ENCODE results near the gene GAK. TPM values are rescaled to one million over a fixed set of nuclear protein-coding genes. Genes with fewer than 3 reads are reported as not detected.

The GAK gene
- total RNA-seq, 6 experiments from 2014 or later, result 53.2 to 85.0 (median 64.5) TPM

- H3K36me3 ChIP-seq, result peaks cover 0 to 20% (median 3%) of the 10 kb centered on the region in 4 donors
- ATAC-seq (no peak), DNase-seq (peak in 2 of 3 donors; percentile 15 to 44)
- H3K4me1 ChIP-seq, result peaks cover 0 to 3% (median 0%) of the 10 kb centered on the region in 4 donors
- H3K27ac ChIP-seq, result no peak overlapping the region
- 92% methylated on average over 5 of the region's 26 CpGs for WGBS (ENCODE audit: insufficient coverage, low coverage, low lambda C conversion rate, missing lambda C conversion rate)
- TF ChIP-seq CTCF (IDR thresholded peaks at IDR 0.05), result no peak
- TF ChIP-seq POLR2A (IDR thresholded peaks at IDR 0.05), result no peak
- H3K9me3 ChIP-seq, result no peaks in the 10 kb centered on the region
- intact Hi-C loops (cut with DNase I), result no loop called here
- H3K27me3 ChIP-seq, result no peaks in the 10 kb centered on the region
- H3K4me3 ChIP-seq, result no peak overlapping the region
Observed at GRCh38 chr4:910366-911091, 21.6 kb downstream of the GAK start.

GRCh38 chr4:909821-910220, 22.3 kb downstream of the GAK start:
- no peaks in the 10 kb centered on the region for H3K27me3 ChIP-seq
- no peaks in the 10 kb centered on the region for H3K4me1 ChIP-seq
- ATAC-seq (no peak), DNase-seq (peak in 1 of 3 donors; percentile 47)
- no peak overlapping the region for H3K27ac ChIP-seq
- intact Hi-C loops (cut with DNase I), result no loop called here
- H3K9me3 ChIP-seq, result no peaks in the 10 kb centered on the region
- 100% methylated on average over 2 of the region's 12 CpGs for WGBS (ENCODE audit: insufficient coverage, low coverage, low lambda C conversion rate, missing lambda C conversion rate)
- no peak overlapping the region for H3K4me3 ChIP-seq
- TF ChIP-seq CTCF (IDR thresholded peaks at IDR 0.05), result no peak
- no peak for TF ChIP-seq POLR2A (IDR thresholded peaks at IDR 0.05)
- peaks cover 0 to 20% (median 3%) of the 10 kb centered on the region in 4 donors for H3K36me3 ChIP-seq

DNA sequence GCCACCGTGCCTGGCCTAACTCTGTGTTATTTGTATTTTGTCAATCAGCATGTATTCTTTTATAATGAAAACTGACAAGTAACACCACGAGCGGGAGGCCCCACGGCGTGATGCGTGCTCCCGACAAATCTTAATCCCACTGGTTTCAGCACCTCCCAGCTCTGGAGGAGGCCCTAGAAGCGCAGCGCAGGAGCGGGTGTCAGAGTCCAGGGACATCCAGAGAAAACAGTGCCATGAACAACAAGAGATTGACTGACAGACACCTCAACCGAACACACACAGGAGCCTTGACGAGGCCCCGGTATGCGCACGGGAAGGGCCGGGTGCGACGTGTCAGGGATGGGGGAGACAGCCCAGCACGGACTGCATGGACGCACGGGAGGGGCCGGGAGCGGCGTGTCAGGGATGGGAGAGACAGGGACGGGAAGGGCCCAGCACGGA, 23.0 kb downstream of the GAK start:
- ATAC-seq, result no peak
- Histone ChIP-seq H3K9me3 (no peaks in the 10 kb centered on the region), H3K36me3 (peaks cover 0 to 20% (median 3%) of the 10 kb centered on the region in 4 donors), H3K27me3 (no peaks in the 10 kb centered on the region), H3K4me1 (no peaks in the 10 kb centered on the region), H3K4me3 (no peak overlapping the region), H3K27ac (no peak overlapping the region)
- intact Hi-C loops (cut with DNase I), result no loop called here
- TF ChIP-seq CTCF (IDR thresholded peaks at IDR 0.05), result no peak
- TF ChIP-seq POLR2A (IDR thresholded peaks at IDR 0.05), result no peak
- WGBS (ENCODE audit: insufficient coverage, low coverage, low lambda C conversion rate, missing lambda C conversion rate), result 96% methylated on average over 19 of the region's 26 CpGs
- DNase-seq, result peak in 1 of 3 donors; percentile 40

DNA sequence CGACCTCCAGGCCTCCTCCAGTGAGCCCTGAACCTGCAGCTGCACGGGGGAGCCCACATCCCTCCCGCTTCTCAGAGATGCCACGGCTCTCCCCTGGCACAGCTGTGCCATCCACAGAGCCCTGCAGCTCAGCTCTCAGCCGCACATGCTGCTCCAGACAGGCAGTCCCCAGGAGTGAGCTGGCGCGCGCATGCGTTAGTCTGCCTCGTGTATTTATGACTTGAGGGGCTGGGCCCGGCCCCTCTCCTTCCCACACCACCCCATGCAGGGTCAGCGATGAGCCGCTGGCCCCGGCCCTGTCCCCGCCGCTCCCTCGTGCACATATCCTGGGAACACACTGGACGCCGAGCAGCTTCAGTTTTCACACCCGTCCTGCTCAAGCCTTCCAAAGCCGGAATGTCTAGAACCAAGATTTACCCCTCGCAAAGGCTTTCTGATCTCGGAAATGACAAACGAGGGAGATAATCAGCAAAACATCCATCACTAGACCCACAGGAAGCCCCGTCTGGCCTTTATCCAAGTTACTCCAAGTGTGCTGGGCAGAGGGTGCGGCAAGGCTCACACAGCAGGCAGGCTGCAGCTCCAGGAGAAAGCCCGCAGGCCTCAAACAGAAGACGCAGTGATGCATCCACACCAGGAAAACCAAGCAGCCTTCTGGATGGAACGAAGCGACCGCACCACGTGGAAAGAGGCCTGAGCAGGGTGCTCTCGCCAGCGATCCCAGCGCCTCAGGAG, 24.3 kb downstream of the GAK start:
- H3K27me3 ChIP-seq, result no peaks in the 10 kb centered on the region
- peak; percentile 53 to 61 (median 54) for ATAC-seq
- DNase-seq, result peak in 1 of 3 donors; percentile 42
- WGBS (ENCODE audit: insufficient coverage, low coverage, low lambda C conversion rate, missing lambda C conversion rate), result 69% methylated on average over 14 of the region's 35 CpGs
- H3K4me1 ChIP-seq, result no peaks in the 10 kb centered on the region
- peaks cover 0 to 18% (median 3%) of the 10 kb centered on the region in 4 donors for H3K36me3 ChIP-seq
- H3K9me3 ChIP-seq, result no peaks in the 10 kb centered on the region
- H3K27ac ChIP-seq, result no peak overlapping the region
- TF ChIP-seq CTCF (IDR thresholded peaks at IDR 0.05) (no peak), POLR2A (IDR thresholded peaks at IDR 0.05) (no peak)
- intact Hi-C loops (cut with DNase I), result no loop called here
- H3K4me3 ChIP-seq, result no peak overlapping the region

All from right lobe of liver (tissue), 6 donors.